Stimulated activated CD8-positive, alpha-beta memory T cell treated with anti-CD3 and anti-CD28 coated beads, Interleukin-15, amount 100 ng/mL, for 24 hours (primary cell): ENCODE measurements around the gene RB1.
A peak's percentile ranks its signal among the peaks of the same experiment; 100 is the strongest.

Experiments
- DNase-seq: peaks from one replicate; pipeline ENCODE4 v3.0.0-alpha.2; 2020; ENCODE audit warnings: low read depth

RB1 gene

GRCh38 chr13:48303359-48304142 is at the start of gene RB1:
Gene RB1 (plus strand): TSS chr13:48303751. CDS start chr13:48303913, 162 bp downstream.
- peak; percentile 86 for DNase-seq

- DNase-seq, result no peak
Observed at GRCh38 chr13:48253849-48254248, 49.7 kb upstream of the RB1 start.

DNA sequence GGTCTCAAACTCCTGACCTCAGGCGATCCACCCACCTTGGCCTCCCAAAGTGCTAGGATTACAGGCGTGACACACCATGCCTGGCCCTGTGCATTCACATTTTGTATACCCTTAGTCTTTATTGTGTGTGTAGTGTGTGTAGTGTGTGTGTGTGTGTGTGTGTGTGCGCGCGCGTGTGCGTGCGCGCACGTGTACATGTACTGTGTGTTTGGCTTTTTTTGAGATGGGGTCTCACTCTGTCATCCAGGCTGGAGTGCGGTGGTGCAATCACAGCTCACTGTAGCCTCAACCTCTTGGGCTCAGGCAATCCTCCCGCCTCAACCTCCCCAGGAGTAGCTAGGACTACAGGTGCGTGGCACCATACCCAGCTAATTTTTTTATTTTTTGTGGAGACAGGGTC is 48.5 kb upstream of the RB1 start:
- no peak for DNase-seq

DNA sequence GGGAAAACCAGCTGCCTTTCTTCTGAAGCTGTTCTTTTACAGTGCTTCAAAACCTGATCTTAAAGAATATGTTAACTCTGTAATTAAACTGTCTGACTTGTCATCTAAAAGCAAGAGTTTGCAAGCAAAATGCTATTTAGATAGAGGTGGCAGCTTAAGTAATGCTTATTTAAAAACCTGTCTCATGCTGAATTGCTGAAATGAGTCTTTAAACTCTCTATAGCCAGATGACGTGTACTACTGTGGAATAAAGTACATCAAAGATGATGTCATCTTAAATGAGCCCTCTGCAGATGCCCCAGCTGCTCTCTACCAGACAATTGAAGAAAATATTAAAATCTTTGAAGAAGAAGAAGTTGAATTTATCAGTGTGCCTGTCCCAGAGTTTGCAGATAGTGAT is 47.6 kb upstream of the RB1 start:
- no peak for DNase-seq

DNA sequence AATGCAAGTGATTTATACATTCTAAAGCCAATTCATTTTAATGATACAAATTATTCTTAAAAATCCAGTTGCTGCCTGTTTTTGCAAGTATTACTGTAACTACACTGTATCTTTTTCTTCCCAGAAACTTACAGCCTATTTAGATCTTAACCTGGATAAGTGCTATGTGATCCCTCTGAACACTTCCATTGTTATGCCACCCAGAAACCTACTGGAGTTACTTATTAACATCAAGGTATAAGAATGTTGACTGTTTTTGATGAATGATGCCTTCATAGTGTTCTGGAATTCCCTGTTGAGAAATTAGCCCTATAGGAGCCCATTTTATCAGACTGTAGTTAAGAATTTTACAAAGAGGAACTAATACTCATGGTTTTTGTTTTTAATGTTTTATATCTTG is 45.5 kb upstream of the RB1 start:
- no peak for DNase-seq

DNA sequence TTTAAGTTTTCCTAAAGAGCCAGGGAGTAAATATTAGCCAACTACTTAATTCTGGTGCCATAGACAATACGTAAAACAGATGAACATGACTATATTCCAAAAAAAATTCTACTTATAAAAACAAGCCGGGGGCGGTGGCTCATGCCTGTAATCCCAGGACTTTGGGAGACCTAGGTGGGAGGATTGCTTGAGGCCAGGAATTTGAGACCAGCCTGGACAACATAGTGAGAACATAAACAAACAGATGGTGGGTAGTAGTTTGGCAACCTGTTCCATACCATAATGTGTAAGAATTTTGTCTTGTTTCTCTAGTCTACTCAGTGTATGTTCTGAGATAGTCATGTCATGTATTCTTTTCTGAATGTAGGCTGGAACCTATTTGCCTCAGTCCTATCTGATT is 45.1 kb upstream of the RB1 start:
- DNase-seq, result no peak

DNA sequence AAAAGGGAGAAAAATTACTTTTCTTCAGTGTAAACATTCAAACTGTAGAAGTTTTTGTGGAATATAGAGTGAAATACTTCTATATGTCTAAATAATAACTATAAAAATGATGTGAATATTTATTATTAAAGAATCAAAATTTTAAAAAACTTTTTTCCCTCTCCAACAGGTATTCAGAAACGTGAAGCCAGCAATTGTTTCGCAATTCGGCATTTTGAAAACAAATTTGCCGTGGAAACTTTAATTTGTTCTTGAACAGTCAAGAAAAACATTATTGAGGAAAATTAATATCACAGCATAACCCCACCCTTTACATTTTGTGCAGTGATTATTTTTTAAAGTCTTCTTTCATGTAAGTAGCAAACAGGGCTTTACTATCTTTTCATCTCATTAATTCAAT is 42.6 kb upstream of the RB1 start:
- no peak for DNase-seq

- no peak for DNase-seq
Observed at GRCh38 chr13:48263196-48263595, 40.4 kb upstream of the RB1 start.

- no peak for DNase-seq
Observed at GRCh38 chr13:48264058-48264457, 39.5 kb upstream of the RB1 start.

DNA sequence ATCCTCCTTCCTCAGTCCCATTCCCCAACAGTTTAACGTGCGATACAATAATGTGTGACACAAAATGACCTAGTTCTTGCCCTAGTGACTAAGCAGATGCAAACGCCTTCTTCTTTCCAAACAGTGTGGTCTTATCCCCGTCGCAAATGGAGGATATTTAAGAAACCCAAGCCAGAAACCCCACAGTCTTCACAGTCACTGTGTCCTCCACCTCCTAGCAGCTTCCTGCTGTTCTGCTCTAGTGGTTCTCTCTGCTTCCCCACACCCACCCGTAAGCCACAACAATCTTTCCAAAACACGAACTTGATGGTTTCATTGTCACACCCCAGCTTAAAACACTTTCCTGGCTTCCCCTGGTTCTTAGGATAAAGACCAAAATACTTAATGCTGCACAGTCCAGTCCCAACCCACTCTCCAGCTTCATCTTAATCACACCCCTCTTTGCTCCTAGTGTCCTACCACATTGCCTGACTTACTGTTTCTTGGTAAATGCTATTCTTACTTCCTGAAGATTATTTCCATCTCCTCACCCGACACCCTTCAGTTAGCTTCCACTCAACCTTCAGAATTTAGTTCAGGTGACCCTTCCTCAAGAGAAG is 38.2 kb upstream of the RB1 start:
- no peak for DNase-seq

DNA sequence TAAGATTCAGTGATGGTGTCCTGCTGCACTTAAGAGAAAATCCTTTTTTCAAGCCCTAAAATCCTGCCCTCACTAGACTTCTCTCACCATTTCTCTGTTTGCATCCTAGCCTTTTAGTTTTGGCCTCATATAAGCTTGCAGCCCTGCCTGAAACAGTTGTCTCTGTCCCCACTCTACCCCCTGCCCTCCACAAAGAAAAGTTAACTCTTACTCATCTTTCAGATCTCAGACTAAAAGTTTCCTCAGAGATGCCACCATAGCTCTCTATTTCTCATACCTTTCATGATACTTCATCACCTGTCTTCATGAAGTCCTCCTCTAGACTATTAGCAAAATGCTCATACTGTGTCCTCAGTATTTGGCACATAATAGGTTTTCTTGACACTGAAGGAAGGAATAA is 37.4 kb upstream of the RB1 start:
- no peak for DNase-seq

GRCh38 chr13:48266701-48267639 is 36.6 kb upstream of the RB1 start:
- no peak for DNase-seq

DNA sequence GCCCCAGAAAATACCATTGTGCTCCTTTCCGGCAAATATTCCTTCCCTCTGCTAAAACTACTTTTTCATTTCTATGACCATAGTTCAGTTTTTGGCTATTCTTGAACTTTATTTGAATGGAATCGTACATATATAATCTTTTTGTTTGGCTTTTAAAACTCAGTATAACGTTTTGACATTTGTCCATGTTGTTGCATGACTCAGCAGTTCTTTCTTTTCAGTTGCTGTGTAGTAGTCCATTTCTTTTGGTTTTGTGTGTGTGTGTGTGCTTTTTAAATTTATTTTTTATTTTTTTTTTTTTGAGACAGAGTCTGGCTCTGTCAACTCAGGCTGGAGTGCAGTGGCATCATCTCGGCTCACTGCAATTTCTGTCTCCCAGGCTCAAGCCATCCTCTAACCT is 35.5 kb upstream of the RB1 start:
- no peak for DNase-seq

- DNase-seq, result no peak
Observed at GRCh38 chr13:48273346-48273745, 30.2 kb upstream of the RB1 start.

- DNase-seq, result no peak
Observed at GRCh38 chr13:48275507-48275906, 28.0 kb upstream of the RB1 start.

DNA sequence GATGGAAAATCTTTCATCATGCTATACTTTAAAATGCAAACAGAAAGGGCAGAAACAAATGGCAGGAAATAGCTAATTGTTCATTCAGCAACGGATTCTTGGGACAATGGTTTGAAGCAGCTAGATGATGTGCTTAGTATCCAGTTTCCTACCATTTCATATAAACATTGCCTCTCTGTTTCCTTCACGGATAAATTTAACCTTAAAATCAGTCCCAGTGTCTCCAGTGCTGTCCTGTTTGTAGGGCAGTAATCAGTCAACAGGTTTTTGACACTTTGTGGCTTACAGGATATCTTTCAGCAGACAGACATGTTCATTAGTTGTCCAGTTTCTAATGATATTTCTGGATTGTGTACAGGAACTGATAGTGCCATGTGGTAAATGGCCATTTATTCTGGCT is 24.7 kb upstream of the RB1 start:
- DNase-seq, result no peak

DNA sequence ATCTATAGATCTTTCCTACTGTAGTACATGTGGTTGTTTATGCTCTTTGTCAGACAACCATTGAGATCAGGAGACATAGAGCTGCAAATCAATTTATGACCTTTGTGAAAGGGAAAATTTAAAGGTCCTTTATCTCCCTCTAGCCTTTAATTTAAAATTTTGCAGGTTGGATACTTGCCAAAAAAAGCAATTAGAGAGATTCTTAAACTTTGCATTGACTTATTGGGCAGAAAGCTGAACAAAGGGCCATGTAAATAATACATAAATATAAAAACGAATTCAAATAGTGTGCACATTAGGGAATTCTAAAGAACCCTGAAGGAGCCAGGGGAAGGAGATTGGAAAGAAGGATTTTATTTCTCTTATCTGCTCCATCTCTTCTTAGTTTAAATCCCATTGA is 22.0 kb upstream of the RB1 start:
- no peak for DNase-seq

- no peak for DNase-seq
Observed at GRCh38 chr13:48291730-48292129, 11.8 kb upstream of the RB1 start.

DNA sequence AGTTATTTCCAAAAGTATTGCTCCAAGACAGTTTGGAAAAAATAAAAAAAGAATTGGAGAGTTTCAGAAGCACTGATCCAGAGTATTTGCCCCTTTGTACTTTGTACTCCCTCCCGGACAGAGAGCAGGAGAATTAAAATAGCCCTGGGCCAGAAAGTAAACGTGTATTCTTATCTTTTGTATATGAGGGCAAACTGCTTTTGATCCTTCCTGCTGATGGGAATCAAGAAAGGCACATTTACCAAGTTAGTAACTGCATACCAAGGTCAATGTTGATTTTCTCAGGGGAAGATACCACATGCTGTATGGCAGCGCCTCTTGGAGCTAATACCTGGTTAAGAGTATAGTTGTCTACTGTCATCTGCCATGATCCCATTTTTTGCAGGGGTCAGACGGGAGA is 10.9 kb upstream of the RB1 start:
- no peak for DNase-seq

DNA sequence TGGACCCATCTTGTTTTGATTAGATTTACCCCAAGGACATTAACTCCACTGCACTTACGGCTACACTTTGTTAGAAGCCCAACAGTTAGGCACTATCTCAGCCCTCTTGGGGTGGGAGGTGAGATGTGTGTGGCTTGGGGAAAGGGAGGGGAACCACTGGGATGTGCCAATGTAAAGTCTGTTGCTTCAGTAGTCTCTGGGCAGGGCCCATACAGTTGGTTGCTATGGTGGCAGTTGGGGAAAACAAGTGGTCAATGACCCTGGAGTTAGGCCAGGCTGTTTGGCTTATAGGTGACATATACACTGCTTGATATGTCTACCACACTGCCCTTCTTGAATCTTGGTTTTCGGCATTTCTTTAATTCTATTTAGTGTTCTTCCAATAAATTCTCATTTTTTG is 8.9 kb upstream of the RB1 start:
- no peak for DNase-seq

DNA sequence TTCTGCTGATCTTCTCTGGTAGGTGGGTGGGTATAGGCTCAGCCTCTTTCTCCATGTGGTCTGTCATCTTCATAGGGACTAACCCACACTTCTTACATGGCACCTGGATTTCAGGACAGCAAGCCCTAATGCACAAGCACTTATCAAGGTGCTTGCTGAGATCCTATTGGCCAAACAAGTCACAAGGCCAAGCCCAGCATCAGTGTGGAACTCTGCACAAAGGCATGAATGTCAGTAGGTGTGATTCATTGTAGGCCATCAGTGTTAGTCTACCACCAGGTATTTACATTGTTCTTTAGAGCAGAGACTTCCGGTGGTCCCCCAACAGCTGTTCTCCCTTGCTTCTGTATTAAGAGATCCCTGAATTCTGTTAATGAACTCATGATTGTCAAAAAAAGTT is 8.3 kb upstream of the RB1 start:
- DNase-seq, result no peak

GRCh38 chr13:48296528-48296927 is 7.0 kb upstream of the RB1 start:
- DNase-seq, result no peak
